Daoy (cell line): Measurements from ENCODE around the gene CALN1. TPM values are rescaled to one million over a fixed set of nuclear protein-coding genes. Genes with fewer than 3 reads are reported as not detected.
A peak's percentile ranks its signal among the peaks of the same experiment; 100 is the strongest.

Source experiments
- DNase-seq: peaks from one replicate; pipeline ENCODE4 v3.0.0-alpha.2; 2015; ENCODE audit warnings: low read depth
- total RNA-seq: library from RNA; depleted of rRNA; stranded (reverse); fragments of >200 nt; shearing (Covaris generic); gene quantifications from 2 replicates; pipeline ENCODE4 v1.2.3, GENCODE V29; 2014

The CALN1 gene
- total RNA-seq, 1 experiment from 2014 or later: 2.8 TPM

GRCh38 chr7:72187179-72187578 lies 225.0 kb downstream of the CALN1 start:
- no peak for DNase-seq

- DNase-seq: peak; percentile 16
Measured at GRCh38 chr7:72183835-72184234, 228.3 kb downstream of the CALN1 start.

- no peak for DNase-seq
Measured at GRCh38 chr7:72182036-72182435, 230.1 kb downstream of the CALN1 start.

GRCh38 chr7:72176875-72177274 lies 235.3 kb downstream of the CALN1 start:
- peak; percentile 17 for DNase-seq

GRCh38 chr7:72170475-72170874 lies 241.7 kb downstream of the CALN1 start:
- no peak for DNase-seq

- DNase-seq: no peak
Measured at GRCh38 chr7:72163271-72163670, 248.9 kb downstream of the CALN1 start.

GRCh38 chr7:72161534-72161933 lies 250.6 kb downstream of the CALN1 start:
- peak; percentile 13 for DNase-seq

GRCh38 chr7:72159911-72160310 lies 252.2 kb downstream of the CALN1 start:
- DNase-seq: no peak

GRCh38 chr7:72156671-72157070 lies 255.5 kb downstream of the CALN1 start:
- no peak for DNase-seq

GRCh38 chr7:72153132-72153512 lies 259.0 kb downstream of the CALN1 start:
- DNase-seq: no peak

GRCh38 chr7:72152161-72153131 lies 259.7 kb downstream of the CALN1 start:
- DNase-seq: no peak

GRCh38 chr7:72140566-72140965 lies 271.6 kb downstream of the CALN1 start:
- no peak for DNase-seq

- DNase-seq: no peak
Measured at GRCh38 chr7:72127136-72127535, 285.0 kb downstream of the CALN1 start.

- no peak for DNase-seq
Measured at GRCh38 chr7:72123913-72124312, 288.2 kb downstream of the CALN1 start.

- DNase-seq: no peak
Measured at GRCh38 chr7:72118366-72118765, 293.8 kb downstream of the CALN1 start.

- no peak for DNase-seq
Measured at GRCh38 chr7:72114129-72114528, 298.0 kb downstream of the CALN1 start.

GRCh38 chr7:72112992-72113391 lies 299.1 kb downstream of the CALN1 start:
- no peak for DNase-seq

- DNase-seq: no peak
Measured at GRCh38 chr7:72112530-72112929, 299.6 kb downstream of the CALN1 start.

GRCh38 chr7:72111086-72111485 lies 301.1 kb downstream of the CALN1 start:
- no peak for DNase-seq

- DNase-seq: no peak
Measured at GRCh38 chr7:72109566-72109965, 302.6 kb downstream of the CALN1 start.

GRCh38 chr7:72106405-72106804 lies 305.7 kb downstream of the CALN1 start:
- DNase-seq: no peak

- no peak for DNase-seq
Measured at GRCh38 chr7:72101444-72101843, 310.7 kb downstream of the CALN1 start.

- DNase-seq: peak; percentile 33
Measured at GRCh38 chr7:72099784-72100183, 312.4 kb downstream of the CALN1 start.
